Effector CD8-positive, alpha-beta T cell (primary cell): ENCODE results near the gene LRBA.
"Not testable (repeated sequence)": the region's sequence is repeated elsewhere in the genome, so short reads cannot be mapped to it uniquely, and the experiment has no call there.

ENCODE experiments used
- DNase-seq: peaks from one replicate; lab custom pipeline; 2025; lab: John Stamatoyannopoulos, UW

Gene LRBA

GRCh38 chr4:150662686-150663085 is 352.4 kb downstream of the LRBA start:
- no peak for DNase-seq

- DNase-seq = not testable (repeated sequence)
Observed at GRCh38 chr4:150661551-150661950, 353.5 kb downstream of the LRBA start.

- not testable (repeated sequence) for DNase-seq
Observed at GRCh38 chr4:150658258-150658657, 356.8 kb downstream of the LRBA start.

- no peak for DNase-seq
Observed at GRCh38 chr4:150656891-150657290, 358.2 kb downstream of the LRBA start.

GRCh38 chr4:150650751-150651150 is 364.3 kb downstream of the LRBA start:
- DNase-seq = no peak

- DNase-seq = no peak
Observed at GRCh38 chr4:150648123-150648522, 367.0 kb downstream of the LRBA start.

GRCh38 chr4:150647008-150647407 is 368.1 kb downstream of the LRBA start:
- no peak for DNase-seq

GRCh38 chr4:150641612-150642011 is 373.5 kb downstream of the LRBA start:
- DNase-seq = no peak

- DNase-seq = no peak
Observed at GRCh38 chr4:150632639-150633038, 382.4 kb downstream of the LRBA start.

GRCh38 chr4:150628073-150628472 is 387.0 kb downstream of the LRBA start:
- DNase-seq = no peak

- no peak for DNase-seq
Observed at GRCh38 chr4:150625033-150625432, 390.1 kb downstream of the LRBA start.

GRCh38 chr4:150624055-150624454 is 391.0 kb downstream of the LRBA start:
- no peak for DNase-seq

GRCh38 chr4:150619042-150619441 is 396.0 kb downstream of the LRBA start:
- DNase-seq = no peak

GRCh38 chr4:150609131-150609530 is 406.0 kb downstream of the LRBA start:
- DNase-seq = no peak

GRCh38 chr4:150600812-150601445 is 414.2 kb downstream of the LRBA start:
- DNase-seq = no peak

GRCh38 chr4:150599547-150599946 is 415.5 kb downstream of the LRBA start:
- no peak for DNase-seq

- no peak for DNase-seq
Observed at GRCh38 chr4:150598909-150599308, 416.2 kb downstream of the LRBA start.

GRCh38 chr4:150593996-150594395 is 421.1 kb downstream of the LRBA start:
- DNase-seq = no peak

GRCh38 chr4:150591904-150592303 is 423.2 kb downstream of the LRBA start:
- DNase-seq = no peak

- DNase-seq = no peak
Observed at GRCh38 chr4:150591406-150591805, 423.7 kb downstream of the LRBA start.

- DNase-seq = no peak
Observed at GRCh38 chr4:150590631-150591030, 424.5 kb downstream of the LRBA start.

- no peak for DNase-seq
Observed at GRCh38 chr4:150589157-150589556, 425.9 kb downstream of the LRBA start.

- DNase-seq = no peak
Observed at GRCh38 chr4:150588316-150588715, 426.8 kb downstream of the LRBA start.

- no peak for DNase-seq
Observed at GRCh38 chr4:150586162-150586810, 428.8 kb downstream of the LRBA start.
